Right ventricle myocardium superior (tissue), 1 donor: Measurements from ENCODE around the gene DST. TPM values are rescaled to one million over a fixed set of nuclear protein-coding genes. Genes with fewer than 3 reads are reported as not detected.

Experiments used
- ATAC-seq: fragments of 200-7000 bp; cut with Tn5 transposase; one replicate; pipeline ENCODE4 v1.9.1; 2020; ENCODE audit warnings: mild to moderate bottlenecking; ENCODE audit not compliant: poor library complexity
- DNase-seq: peaks from one replicate; pipeline ENCODE4 v3.0.0-alpha.2; 2020
- intact Hi-C: fragments of 100-400 bp; cut with DNase I; formaldehyde crosslinking; loops from one replicate; pipeline ENCODE4 v1.11.2; 2022
- total RNA-seq: library from RNA; stranded (reverse); fragmentation: NEBNext Ultra II Directional; extraction: Animal tissue kit (Norgen Biotek cat#: 25700); gene quantifications from one replicate; pipeline ENCODE4 v1.2.1, GENCODE V29; 2021
- donor health status: DM: no; HTN: yes; CAD: no; lungs with severe emphysema.

The DST gene
- total RNA-seq, 1 donor from 2014 or later, result 234 TPM

DNA sequence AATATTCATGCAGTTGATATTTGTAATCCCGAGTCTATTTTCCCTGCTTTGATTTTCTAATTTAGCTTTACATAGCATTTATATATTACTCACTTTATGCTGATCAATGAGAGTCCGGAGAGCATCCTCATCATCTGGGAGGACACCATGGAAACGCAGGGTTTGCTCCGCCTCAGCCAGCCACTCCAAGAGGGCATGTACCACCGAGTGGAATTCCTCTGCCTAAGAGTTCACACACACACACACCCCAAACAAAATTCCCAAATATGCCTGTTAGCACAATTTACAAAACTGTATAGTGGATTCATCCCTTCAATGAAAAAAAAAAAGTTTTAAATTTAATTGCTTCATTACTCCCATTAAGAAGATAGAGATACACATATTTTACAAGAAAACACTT lies 160.7 kb downstream of the DST start:
- intact Hi-C loops, result no loop called here
- ATAC-seq, result no peak

DNA sequence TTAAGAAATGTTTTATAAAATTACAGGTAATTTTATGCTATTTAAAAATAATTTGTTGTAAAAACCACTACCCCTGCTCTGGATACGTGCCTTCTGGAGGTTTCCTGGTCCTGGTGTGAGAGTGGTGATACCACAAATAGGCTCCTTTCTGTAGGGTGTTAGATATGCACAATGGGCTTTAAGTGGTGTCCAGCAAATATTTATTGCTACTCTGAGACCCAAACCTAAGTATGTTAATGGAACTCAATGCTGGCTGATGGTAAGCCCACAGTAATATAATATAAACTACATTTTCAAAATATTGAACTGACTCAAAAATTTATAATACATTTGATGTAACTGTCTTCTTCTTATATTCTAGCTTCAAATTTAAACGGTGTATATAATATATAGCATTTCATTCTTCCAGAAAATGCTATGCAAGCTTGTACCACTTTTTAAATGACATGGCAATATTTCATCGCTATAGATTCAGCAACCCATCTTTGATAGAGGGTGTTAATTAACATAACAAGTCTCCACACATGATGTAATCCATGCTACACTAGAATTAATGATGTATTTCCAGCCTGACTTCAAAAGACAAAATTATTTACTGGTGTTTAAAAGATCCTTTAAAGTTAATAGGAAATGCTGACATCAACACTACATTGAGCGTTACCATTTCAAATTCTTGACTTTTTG lies 161.9 kb downstream of the DST start:
- intact Hi-C loops, result no loop called here
- DNase-seq (no peak), ATAC-seq (no peak)

More for the DNA sequence above, 160.7 kb downstream of the DST start:
- DNase-seq, result no peak

DNA sequence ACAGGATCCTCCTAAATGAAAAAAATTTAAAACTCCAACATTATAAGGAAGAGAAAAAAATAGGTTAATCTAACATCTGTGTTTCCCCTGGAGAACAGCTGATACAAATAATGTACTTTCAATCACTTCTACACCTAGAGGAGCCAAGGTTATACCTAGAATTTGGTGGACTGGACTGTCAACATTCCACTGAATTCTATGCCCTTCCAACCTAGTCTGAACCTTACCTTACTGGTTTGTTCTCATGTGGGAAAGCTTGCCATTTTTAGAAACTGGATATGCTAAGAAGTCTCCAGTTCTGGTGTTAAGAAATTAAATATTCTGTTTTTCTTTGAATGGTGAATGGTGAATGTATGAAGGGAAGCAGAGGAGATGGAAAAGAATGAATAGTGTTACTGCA lies 162.4 kb downstream of the DST start:
- ATAC-seq (no peak), DNase-seq (no peak)
- intact Hi-C loops, result no loop called here

DNA sequence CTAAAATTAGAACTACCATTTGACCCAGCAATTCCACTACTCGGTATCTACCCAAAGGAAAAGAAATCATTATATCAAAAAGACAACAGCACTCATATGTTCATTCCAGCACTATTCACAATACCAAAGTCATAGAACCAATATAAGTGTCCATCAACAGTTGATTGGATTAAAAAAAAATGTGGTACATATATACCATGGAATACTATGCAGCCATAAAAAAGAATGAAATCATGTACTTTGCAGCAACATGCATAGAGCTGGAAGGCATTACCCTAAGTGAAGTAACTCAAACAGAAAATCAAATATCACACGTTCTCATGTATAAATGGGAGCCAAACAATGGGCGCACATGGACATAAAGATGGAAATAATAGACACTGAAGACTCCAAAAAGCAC lies 163.3 kb downstream of the DST start:
- ATAC-seq, result no peak
- intact Hi-C loops, result loop anchor here (10.0 kb wide), 1 partner anchor 115 kb away; no protein-coding TSS in a partner anchor
- DNase-seq, result no peak

GRCh38 chr6:56478202-56478601 lies 164.5 kb downstream of the DST start:
- intact Hi-C loops, result loop anchor here (10.0 kb wide), 1 partner anchor 117 kb away; no protein-coding TSS in a partner anchor
- DNase-seq (no peak), ATAC-seq (peak; percentile 34)

DNA sequence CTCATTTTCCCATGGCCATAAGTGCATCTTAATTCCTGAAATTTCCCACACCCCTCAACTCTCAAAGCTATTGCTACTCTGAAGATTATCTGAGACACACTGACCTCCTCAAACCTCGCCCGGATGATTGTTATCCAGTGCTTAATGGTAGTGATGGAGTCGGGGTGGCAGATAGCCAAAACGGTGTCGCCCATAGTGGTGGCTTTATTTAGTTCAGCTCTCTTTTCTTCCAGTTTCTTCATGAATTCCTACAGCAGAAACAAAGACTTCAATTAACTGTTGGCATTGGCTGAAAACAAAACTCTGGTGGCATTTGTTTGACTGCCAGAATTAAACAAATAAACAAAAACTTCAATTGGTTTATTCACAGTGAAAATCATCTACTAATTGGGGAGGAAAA lies 165.4 kb downstream of the DST start:
- ATAC-seq (no peak), DNase-seq (no peak)
- intact Hi-C loops, result loop anchor here (10.0 kb wide), 1 partner anchor 118 kb away; no protein-coding TSS in a partner anchor

DNA sequence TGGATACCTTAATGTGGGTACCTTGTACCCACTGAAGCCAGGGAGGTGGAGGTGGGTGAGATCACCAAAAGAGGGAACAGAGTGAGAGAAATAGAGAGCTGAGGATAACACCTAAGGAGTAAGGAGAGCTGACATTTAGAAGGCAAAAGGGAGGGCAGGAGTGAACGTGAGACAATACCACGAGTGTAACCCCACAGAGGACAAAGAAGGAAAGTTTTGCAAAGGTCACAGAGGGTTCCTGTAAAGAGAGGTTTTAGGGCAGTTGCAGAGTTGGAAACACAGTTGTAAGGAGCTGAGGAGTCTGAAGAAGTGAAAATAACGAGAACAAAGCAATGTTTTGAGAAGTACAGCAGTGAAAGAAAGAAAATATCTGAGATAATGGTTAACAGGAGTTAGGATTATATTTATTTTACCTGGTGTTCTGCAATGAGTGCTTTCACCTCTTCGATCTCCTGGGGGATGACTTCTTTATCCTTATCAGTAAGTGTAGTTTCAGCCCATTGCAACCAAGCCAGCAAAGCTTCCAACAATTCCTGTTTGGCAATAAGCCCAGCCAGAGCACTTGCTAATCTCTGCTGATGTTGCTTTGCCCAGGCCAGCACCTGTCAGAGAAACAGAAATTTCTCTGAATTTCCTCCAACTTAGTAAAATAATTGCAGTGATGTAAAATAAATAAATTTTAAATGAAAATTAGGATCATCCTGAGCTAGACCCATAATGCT lies 166.8 kb downstream of the DST start:
- peak; percentile 45 for DNase-seq
- peak; percentile 88 for ATAC-seq
- intact Hi-C loops, result loop anchor here (10.0 kb wide), 1 partner anchor 119 kb away; no protein-coding TSS in a partner anchor

- no peak for ATAC-seq
- no peak for DNase-seq
- intact Hi-C loops, result loop anchor here (10.0 kb wide), 1 partner anchor 120 kb away; no protein-coding TSS in a partner anchor
These were observed 168.2 kb downstream of the DST start for GRCh38 chr6:56474532-56474931.

DNA sequence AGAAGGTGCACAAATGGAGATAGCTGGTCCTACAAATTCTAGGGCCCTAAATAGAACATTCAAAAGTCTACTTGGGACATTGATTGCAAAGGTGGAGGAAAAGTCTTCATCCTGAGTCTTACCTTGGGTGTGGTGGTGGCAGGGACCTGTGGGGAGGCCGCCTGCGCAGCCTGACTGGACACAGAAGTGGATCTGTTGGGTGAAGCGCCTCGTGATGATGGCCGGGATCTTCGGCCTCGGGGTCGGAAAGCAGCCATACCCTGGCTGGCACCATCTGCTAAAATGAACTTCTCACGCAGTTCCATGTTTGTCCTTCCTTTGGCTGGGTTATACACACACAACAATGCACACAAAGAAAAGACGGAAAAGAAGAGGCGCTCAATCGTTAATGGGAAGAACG lies 179.2 kb downstream of the DST start:
- intact Hi-C loops, result no loop called here
- ATAC-seq, result no peak
- no peak for DNase-seq

GRCh38 chr6:56459030-56459805 lies 183.5 kb downstream of the DST start:
- ATAC-seq (no peak), DNase-seq (no peak)
- intact Hi-C loops, result no loop called here

- ATAC-seq (no peak), DNase-seq (no peak)
- intact Hi-C loops, result no loop called here
These were observed 184.3 kb downstream of the DST start for GRCh38 chr6:56458324-56458884.

DNA sequence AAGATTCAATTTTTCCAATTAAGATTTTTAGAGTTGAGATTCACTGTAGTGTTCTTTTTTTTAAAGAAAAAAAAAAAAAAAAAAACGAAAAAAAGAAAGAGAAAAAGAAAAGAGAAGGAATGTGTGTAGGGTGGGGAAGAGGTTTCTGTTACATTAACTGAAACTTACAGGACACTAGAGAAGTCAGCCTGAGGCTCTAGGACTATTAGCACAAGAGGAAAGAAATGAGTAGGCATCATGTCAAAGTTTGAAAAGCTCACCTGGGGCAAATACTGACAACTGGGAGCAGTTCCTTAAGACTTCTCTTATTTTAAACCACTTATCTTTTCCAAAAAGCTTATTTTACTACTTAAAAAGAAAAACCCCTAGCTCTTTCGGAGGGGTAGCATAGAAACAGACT lies 185.9 kb downstream of the DST start:
- DNase-seq (no peak), ATAC-seq (no peak)
- intact Hi-C loops, result no loop called here

DNA sequence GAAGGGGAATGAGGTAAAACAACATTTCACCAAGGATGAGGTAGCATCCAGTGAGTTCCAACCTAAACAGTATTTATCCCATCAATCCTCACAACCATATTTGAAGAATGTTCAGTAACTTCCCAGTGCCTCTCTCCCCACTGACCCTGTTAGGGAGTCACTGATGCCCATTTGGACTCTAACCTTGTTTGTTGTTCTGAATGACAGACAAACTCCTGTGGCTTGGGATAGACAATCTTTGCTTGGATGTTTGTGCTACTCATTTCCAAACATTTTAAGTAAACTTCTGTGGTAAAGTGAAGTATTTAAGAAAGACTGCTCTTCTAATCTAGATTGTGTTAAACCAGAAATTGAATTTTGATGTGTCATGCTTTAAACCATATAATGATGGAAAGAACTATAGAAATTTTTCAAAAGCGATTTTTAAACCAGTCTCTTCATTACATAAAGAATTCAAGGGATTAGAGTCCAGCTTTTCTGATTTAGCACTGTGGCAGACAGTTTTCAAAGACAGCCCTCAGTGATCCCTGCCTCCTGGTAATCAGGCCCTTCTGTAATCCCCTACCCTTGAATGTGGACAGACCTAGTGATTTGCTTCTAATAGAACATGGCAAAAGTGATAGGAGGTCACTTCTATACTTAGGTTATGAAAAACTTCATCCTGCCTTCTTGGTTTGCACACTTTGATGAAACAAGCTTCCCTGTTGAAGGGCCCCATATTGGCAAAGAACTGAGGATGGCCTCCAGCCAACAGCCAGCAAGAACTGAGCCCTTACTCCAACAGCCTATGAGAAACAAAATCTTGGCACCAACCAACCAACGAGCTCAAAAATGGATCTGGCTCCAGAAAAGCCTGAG lies 191.6 kb downstream of the DST start:
- ATAC-seq (peak; percentile 85), DNase-seq (peak; percentile 85)
- intact Hi-C loops, result no loop called here

- no peak for DNase-seq
- intact Hi-C loops, result no loop called here
- no peak for ATAC-seq
These were observed 192.3 kb downstream of the DST start for GRCh38 chr6:56450376-56450775.

DNA sequence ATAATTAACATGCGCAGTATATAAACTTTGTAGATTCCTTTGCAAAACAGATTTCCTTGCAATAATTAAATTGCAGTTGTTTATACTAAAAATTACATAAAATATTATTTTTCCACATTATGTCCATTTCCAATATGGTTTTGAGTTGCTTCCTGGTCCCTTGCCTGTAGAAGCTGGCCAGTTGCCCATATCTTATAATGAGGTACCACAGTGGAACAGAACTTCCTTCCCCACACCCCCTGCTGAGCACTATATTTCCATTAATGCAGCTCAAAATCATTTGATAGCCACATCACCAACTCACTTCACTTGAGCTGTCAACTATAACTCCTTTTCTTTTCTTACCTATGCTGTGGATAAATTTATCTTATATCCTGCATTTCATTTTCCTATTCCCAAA lies 194.6 kb downstream of the DST start:
- no peak for ATAC-seq
- DNase-seq, result no peak
- intact Hi-C loops, result loop anchor here (5.0 kb wide), 1 partner anchor 76 kb away; no protein-coding TSS in a partner anchor

GRCh38 chr6:56445818-56446217 lies 196.9 kb downstream of the DST start:
- ATAC-seq (peak; percentile 82), DNase-seq (no peak)
- intact Hi-C loops, result loop anchor here (5.0 kb wide), 1 partner anchor 74 kb away; no protein-coding TSS in a partner anchor

DNA sequence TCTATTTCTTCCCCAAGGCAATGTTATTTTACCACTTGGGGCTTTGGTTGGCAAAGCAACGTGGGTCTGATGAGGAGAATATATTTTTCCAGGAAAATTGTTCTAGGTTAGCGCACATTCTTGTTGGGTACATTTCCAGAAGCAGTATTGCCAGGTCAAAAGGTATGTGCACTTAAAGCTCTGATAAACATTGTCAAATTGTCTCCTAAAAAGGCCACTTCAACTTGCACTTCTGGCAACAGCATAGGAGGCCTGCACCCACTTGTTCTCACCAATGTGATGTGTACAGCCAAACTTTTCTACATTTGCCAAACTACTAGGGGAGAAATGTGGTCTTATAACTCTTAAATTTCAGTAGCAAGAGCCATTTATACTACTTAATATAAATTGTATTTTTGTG lies 197.8 kb downstream of the DST start:
- ATAC-seq, result peak; percentile 60

DNA sequence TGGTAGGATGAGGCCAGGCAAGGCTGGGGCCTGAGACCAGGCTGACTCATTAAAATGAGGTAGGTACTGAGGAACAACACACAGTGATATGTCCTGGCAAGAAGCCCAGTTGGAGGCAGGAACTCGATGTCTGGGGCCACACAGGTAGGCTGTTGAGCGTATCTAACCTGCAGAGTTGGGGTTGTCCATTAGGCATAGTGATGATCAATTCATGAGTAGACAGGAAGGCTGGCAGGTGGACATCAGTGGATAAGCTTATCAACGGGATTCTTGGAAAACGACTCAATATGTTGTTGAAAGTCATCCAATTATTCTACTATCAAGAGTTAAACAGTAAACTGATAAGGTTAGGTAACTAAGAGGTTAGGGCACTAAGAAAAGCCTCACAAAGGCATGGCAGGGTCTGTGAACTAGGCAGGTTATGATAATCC lies 202.1 kb downstream of the DST start:
- ATAC-seq (no peak), DNase-seq (no peak)
- intact Hi-C loops, result no loop called here

More for the DNA sequence above, 197.8 kb downstream of the DST start:
- DNase-seq, result no peak
- intact Hi-C loops, result loop anchor here (5.0 kb wide), 1 partner anchor 73 kb away; no protein-coding TSS in a partner anchor
